Heart left ventricle (tissue), 13 donors: Measurements from ENCODE around the gene XKR7.

ENCODE experiments used
- POLR2A ChIP-seq, 2 donors: fragments of 450-650 bp; IDR thresholded peaks; one replicate each; pipeline ENCODE4 v1.6.1; 2017; ENCODE audit warnings: antibody characterized with exemption in 2 of 2, mild to moderate bottlenecking in 2 of 2, moderate library complexity in 2 of 2
- TF ChIP-seq, protein P1 (sequence below), 12 donors: fragments of 200-600 bp; sonication (generic) in 4 of 12; IDR thresholded peaks; one replicate each; pipeline versions ENCODE4 v1.5.0 to v1.8.0; 2018 to 2022; ENCODE audit warnings: antibody characterized with exemption in 12 of 12, mild to moderate bottlenecking in 5 of 12
- donor health status: ischemic (EF 13 %, LVEDD 7.1; RV severe dilation, severe dysfunction).
- donor health status: DM: no; HTN: yes; CAD: no.
- donor health status: DM: no; HTN: no; CAD: no.
- donor health status: ischemic (EF 25% LVEDD 6.9; RV normal size, moderate dysfunction).
- donor health status: ischemic (EF 25% LVEDD 5.7; RV mildly dilated, moderate dysfunction).
- donor health status: ischemic (EF 35%, LVEDD 5.7; RV mildly dilated, moderate dysfunction).
- donor health status: nonischemic (EF 11% LVEDD 7.7; RV severe dilation, severe dysfunction).
- donor health status: DM: yes; HTN: yes; CAD: no.
- donor health status: PGD.
- donor health status: ischemic (EF 29% LVEDD 5.4; RV normal size, mild dysfunction).
- donor health status: nonischemic (EF 23%, LVEDD 6.1; RV moderate dilation, normal function).

DNA sequence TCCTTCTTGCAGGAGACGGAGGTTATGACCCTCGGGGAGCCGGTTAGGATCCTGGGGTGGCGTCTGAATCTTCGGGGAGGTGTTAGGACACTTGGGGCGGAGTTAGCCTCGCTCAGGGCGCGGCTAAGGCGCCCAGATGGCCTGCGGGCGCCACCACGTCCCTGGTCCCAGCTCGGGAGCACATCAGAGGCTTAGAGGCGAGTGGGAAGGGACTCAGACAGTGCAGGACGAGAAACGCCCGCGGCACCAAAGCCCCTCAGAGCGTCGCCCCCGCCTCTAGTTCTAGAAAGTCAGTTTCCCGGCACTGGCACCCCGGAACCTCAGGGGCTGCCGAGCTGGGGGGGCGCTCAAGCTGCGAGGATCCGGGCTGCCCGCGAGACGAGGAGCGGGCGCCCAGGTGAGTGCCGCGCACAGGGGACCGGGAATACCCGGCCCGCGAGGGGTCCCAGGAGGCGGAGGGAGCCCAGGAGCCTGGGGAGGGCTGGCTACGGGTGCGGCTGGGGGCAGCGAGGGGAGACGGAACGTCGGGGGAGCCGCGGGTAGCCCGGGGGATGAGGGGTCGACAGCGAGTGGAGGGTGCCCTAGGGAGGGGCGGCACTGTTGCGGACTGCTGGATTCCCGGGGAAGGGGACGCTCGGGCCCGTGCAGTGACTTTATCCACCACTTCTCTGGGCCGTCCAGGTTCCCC lies 84.3 kb downstream of the XKR7 start, which contains the start of gene HCK:
- TF ChIP-seq, protein P1, sequence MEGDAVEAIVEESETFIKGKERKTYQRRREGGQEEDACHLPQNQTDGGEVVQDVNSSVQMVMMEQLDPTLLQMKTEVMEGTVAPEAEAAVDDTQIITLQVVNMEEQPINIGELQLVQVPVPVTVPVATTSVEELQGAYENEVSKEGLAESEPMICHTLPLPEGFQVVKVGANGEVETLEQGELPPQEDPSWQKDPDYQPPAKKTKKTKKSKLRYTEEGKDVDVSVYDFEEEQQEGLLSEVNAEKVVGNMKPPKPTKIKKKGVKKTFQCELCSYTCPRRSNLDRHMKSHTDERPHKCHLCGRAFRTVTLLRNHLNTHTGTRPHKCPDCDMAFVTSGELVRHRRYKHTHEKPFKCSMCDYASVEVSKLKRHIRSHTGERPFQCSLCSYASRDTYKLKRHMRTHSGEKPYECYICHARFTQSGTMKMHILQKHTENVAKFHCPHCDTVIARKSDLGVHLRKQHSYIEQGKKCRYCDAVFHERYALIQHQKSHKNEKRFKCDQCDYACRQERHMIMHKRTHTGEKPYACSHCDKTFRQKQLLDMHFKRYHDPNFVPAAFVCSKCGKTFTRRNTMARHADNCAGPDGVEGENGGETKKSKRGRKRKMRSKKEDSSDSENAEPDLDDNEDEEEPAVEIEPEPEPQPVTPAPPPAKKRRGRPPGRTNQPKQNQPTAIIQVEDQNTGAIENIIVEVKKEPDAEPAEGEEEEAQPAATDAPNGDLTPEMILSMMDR (IDR thresholded peaks at IDR 0.05): no peak
- TF ChIP-seq POLR2A (IDR thresholded peaks at IDR 0.05): no peak
